ENCODE measurements around the gene CTTN.

DNA sequence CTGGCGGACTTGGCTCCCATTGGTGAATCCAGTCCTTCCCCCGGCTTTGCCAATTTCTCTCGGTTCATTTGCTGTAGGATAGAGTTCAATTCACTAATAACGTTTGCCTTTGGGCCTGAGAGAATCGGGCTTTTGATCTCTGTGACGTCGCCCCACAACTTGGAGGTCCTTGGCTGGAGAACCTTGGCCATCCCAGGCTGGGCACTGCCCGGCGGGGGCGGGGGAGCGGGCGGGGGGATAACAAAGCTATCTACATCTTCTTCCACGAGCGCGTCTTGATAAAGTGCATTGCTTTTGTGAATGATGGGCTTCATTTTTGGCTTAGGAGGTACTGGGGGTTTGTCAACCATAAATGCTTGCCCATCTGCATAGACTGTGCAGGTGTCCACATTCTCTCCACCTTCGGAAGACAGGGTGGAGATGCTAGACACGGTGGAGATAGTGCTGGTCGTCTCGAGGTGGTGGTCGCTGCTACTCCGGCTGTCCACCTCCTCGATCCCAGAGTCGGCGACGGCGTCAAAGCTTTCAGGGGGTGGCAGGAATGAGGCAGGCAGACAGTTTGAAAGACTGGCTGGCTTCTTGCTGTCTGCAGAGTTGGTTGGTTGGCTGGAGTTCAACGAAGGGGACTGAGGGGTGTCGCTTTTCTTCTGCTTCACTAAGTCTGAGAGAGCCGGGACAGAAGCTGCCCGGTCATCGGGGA is 87.1 kb downstream of the CTTN start:
- TF ChIP-seq POLR2A (IDR thresholded peaks at IDR 0.05; ENCODE audit: low read length) (no peak), GATA1 (IDR thresholded peaks at IDR 0.05; ENCODE audit: low read depth, low read length) (no peak)
